Liver (tissue), 3 donors: Measurements from ENCODE around the gene AKAP13.

Experiments used
- EGR1 ChIP-seq, 2 donors: IDR thresholded peaks; 2 replicates each; pipeline ENCODE4 v1.6.1; 2016 to 2018; ENCODE audit warnings: antibody characterized with exemption in 2 of 2, low read depth in 2 of 2
- FOXA1 ChIP-seq: IDR thresholded peaks from 2 replicates; pipeline ENCODE4 v1.6.1; 2016; ENCODE audit warnings: antibody characterized with exemption
- HNF4G ChIP-seq: IDR thresholded peaks from 2 replicates; pipeline ENCODE4 v1.6.1; 2016; ENCODE audit warnings: antibody characterized with exemption
- NR2F2 ChIP-seq: IDR thresholded peaks from 2 replicates; pipeline ENCODE4 v1.6.1; 2016; ENCODE audit warnings: antibody characterized with exemption
- RAD21 ChIP-seq, 2 donors: IDR thresholded peaks; 2 replicates each; pipeline ENCODE4 v1.6.1; 2016; ENCODE audit warnings: antibody characterized with exemption in 2 of 2, mild to moderate bottlenecking in 2 of 2
- RXRA ChIP-seq, 2 donors: IDR thresholded peaks; 2 replicates each; pipeline ENCODE4 v1.6.1; 2017 to 2018; ENCODE audit warnings: antibody characterized with exemption in 2 of 2, mild to moderate bottlenecking in 1 of 2
- SP1 ChIP-seq: IDR thresholded peaks from 2 replicates; pipeline ENCODE4 v1.6.1; 2018; ENCODE audit warnings: antibody characterized with exemption, mild to moderate bottlenecking
- TAF1 ChIP-seq: conservative IDR thresholded peaks from 2 replicates; pipeline ENCODE4 v1.6.1; 2016; ENCODE audit warnings: antibody characterized with exemption, mild to moderate bottlenecking
- YY1 ChIP-seq: IDR thresholded peaks from 2 replicates; pipeline ENCODE4 v1.6.1; 2016; ENCODE audit warnings: antibody characterized with exemption, mild to moderate bottlenecking
- TF ChIP-seq, protein P1 (sequence below): fragments of 150-350 bp; IDR thresholded peaks from 2 replicates; pipeline ENCODE4 v1.5.1; 2017; ENCODE audit warnings: improper control_type of control experiment, low read depth, low read length; ENCODE audit not compliant: missing input control
- TF ChIP-seq, protein P2 (sequence below): IDR thresholded peaks from 2 replicates; pipeline ENCODE4 v1.6.1; 2016; ENCODE audit warnings: antibody characterized with exemption
- TF ChIP-seq, protein P3 (sequence below): IDR thresholded peaks from 2 replicates; pipeline ENCODE4 v1.6.1; 2016; ENCODE audit warnings: antibody characterized with exemption
- donor health status: healthy.
- donor health status: healthy.

DNA sequence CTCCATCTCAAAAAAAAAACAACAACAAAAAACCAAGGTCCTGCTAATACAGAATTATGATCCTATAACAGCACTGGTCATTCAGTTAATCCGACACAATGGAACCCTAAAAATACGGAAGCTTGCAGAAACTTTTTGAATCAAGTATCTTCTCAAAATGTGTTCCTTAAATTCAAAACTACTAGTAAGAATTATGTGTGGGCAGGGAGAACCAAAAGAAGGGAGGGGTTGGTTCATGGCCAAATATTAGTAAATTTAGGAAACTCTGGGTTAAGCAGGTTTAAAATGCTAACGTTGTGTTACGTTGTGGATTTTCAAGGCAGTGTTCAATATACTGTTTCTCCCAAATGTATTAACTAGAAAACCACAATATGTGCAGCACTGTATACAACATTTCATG is 298.8 kb downstream of the AKAP13 start:
- TF ChIP-seq, protein P1, sequence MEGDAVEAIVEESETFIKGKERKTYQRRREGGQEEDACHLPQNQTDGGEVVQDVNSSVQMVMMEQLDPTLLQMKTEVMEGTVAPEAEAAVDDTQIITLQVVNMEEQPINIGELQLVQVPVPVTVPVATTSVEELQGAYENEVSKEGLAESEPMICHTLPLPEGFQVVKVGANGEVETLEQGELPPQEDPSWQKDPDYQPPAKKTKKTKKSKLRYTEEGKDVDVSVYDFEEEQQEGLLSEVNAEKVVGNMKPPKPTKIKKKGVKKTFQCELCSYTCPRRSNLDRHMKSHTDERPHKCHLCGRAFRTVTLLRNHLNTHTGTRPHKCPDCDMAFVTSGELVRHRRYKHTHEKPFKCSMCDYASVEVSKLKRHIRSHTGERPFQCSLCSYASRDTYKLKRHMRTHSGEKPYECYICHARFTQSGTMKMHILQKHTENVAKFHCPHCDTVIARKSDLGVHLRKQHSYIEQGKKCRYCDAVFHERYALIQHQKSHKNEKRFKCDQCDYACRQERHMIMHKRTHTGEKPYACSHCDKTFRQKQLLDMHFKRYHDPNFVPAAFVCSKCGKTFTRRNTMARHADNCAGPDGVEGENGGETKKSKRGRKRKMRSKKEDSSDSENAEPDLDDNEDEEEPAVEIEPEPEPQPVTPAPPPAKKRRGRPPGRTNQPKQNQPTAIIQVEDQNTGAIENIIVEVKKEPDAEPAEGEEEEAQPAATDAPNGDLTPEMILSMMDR, result no peak
- TF ChIP-seq FOXA1 (no peak), EGR1 (IDR thresholded peaks at IDR 0.05; ENCODE audit: low read depth in 2 of 2) (no peak), YY1 (no peak), RXRA (IDR thresholded peaks at IDR 0.05) (no peak), TAF1 (no peak), HNF4G (no peak), SP1 (no peak), RAD21 (IDR thresholded peaks at IDR 0.05) (no peak), NR2F2 (no peak)
- TF ChIP-seq, protein P2, sequence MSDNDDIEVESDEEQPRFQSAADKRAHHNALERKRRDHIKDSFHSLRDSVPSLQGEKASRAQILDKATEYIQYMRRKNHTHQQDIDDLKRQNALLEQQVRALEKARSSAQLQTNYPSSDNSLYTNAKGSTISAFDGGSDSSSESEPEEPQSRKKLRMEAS, result no peak
- TF ChIP-seq, protein P3, sequence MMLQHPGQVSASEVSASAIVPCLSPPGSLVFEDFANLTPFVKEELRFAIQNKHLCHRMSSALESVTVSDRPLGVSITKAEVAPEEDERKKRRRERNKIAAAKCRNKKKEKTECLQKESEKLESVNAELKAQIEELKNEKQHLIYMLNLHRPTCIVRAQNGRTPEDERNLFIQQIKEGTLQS, result no peak
